Testis (tissue), 2 donors: Measurements from ENCODE around the gene TGM2.

Source experiments
- CTCF ChIP-seq, 3 experiments: fragments of 450-650 bp in 2 of 3; fragments of 200-600 bp in 1 of 3; sonication (generic) in 1 of 3; IDR thresholded peaks; one replicate each; pipeline ENCODE4 v1.5.1; 2016 to 2019; ENCODE audit warnings: antibody characterized with exemption in 3 of 3, mild to moderate bottlenecking in 2 of 3, moderate library complexity in 1 of 3
- POLR2A ChIP-seq: fragments of 450-650 bp; IDR thresholded peaks from one replicate; pipeline ENCODE4 v1.6.1; 2017; ENCODE audit warnings: antibody characterized with exemption, mild to moderate bottlenecking, moderate library complexity

GRCh38 chr20:38178065-38178491, 13.0 kb upstream of the TGM2 start:
- TF ChIP-seq CTCF (IDR thresholded peaks at IDR 0.05) (no peak), POLR2A (no peak)
